AG08395 (cell line): ENCODE results near the gene PLG.
"Not testable (repeated sequence)": the region's sequence is repeated elsewhere in the genome, so short reads cannot be mapped to it uniquely, and the experiment has no call there.

Source experiments
- DNase-seq: peaks from one replicate; pipeline ENCODE4 v3.0.0; 2012; ENCODE audit warnings: mixed read lengths, low spot score

The PLG gene

GRCh38 chr6:160775792-160776580 lies 73.9 kb downstream of the PLG start:
- no peak for DNase-seq

- DNase-seq: not testable (repeated sequence)
These were observed 77.1 kb downstream of the PLG start for GRCh38 chr6:160779095-160779494.

GRCh38 chr6:160780656-160781055 lies 78.6 kb downstream of the PLG start:
- DNase-seq: not testable (repeated sequence)

- no peak for DNase-seq
These were observed 79.3 kb downstream of the PLG start for GRCh38 chr6:160781298-160781697.

- DNase-seq: no peak
These were observed 80.2 kb downstream of the PLG start for GRCh38 chr6:160782228-160782627.

- no peak for DNase-seq
These were observed 81.7 kb downstream of the PLG start for GRCh38 chr6:160783741-160784140.

GRCh38 chr6:160788126-160788525 lies 86.1 kb downstream of the PLG start:
- not testable (repeated sequence) for DNase-seq

- DNase-seq: no peak
These were observed 86.8 kb downstream of the PLG start for GRCh38 chr6:160788806-160789205.

- DNase-seq: no peak
These were observed 87.4 kb downstream of the PLG start for GRCh38 chr6:160789263-160790027.

- no peak for DNase-seq
These were observed 88.2 kb downstream of the PLG start for GRCh38 chr6:160790028-160790792.

- DNase-seq: no peak
These were observed 89.4 kb downstream of the PLG start for GRCh38 chr6:160791459-160791858.

GRCh38 chr6:160791981-160792418 lies 90.0 kb downstream of the PLG start:
- DNase-seq: no peak

GRCh38 chr6:160792708-160793107 lies 90.7 kb downstream of the PLG start:
- no peak for DNase-seq

GRCh38 chr6:160793652-160794051 lies 91.6 kb downstream of the PLG start:
- no peak for DNase-seq

GRCh38 chr6:160795721-160796120 lies 93.7 kb downstream of the PLG start:
- DNase-seq: no peak

GRCh38 chr6:160798625-160799024 lies 96.6 kb downstream of the PLG start:
- DNase-seq: no peak

GRCh38 chr6:160799801-160800506 lies 97.9 kb downstream of the PLG start:
- no peak for DNase-seq

- no peak for DNase-seq
These were observed 99.4 kb downstream of the PLG start for GRCh38 chr6:160801418-160801817.

GRCh38 chr6:160802049-160802448 lies 100.0 kb downstream of the PLG start:
- not testable (repeated sequence) for DNase-seq
